COLO668 (cell line): ENCODE results near the gene UBE2N.
"Not testable (repeated sequence)": the region's sequence is repeated elsewhere in the genome, so short reads cannot be mapped to it uniquely, and the experiment has no call there.

ENCODE experiments used
- DNase-seq: peaks from one replicate; lab custom pipeline; 2025; ENCODE audit not compliant: unreplicated experiment; lab: John Stamatoyannopoulos, UW

UBE2N gene

DNA sequence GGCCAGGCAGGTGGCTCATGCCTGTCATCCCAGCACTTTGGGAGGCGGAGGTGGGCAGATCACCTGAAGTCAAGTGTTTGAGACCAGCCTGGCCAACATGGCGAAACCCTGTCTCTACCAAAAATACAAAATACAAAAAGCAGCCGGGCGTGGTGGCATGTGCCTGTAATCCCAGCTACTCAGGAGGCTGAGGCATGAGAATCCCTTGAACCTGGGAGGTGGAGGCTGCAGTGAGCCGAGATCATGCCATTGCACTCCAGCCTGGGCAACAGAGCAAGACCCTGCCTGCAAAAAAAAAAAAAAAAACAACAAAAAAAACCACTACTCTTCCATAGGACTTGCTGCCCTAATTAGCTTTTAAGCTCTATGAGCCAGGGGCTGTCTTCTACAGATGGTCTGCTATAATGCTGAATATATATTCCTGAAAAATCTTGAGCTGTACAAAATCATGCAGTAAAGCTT, 59.7 kb downstream of the UBE2N start:
- not testable (repeated sequence) for DNase-seq

- DNase-seq, result no peak
These were observed 60.4 kb downstream of the UBE2N start for GRCh38 chr12:93381161-93381975.

GRCh38 chr12:93380480-93381121, 61.1 kb downstream of the UBE2N start:
- DNase-seq, result no peak

- DNase-seq, result no peak
These were observed 61.8 kb downstream of the UBE2N start for GRCh38 chr12:93379981-93380361.

GRCh38 chr12:93379326-93379980, 62.3 kb downstream of the UBE2N start:
- DNase-seq, result no peak

DNA sequence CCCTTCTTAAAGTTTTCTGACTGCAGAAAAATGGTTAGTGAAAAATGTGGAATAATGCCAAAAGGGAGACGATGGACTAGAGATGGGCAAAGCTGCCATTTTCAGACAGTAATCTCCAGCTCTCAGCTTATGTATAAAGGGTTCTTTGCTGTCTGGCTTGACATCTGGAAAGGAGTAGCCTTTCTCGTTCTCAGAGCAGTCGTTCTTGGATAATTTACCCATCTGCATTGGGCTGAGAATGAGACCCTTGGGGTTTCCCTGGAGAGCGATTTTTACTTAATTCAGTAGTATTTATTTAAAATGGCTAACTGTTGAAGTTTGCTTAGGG, 62.8 kb downstream of the UBE2N start:
- DNase-seq, result no peak

DNA sequence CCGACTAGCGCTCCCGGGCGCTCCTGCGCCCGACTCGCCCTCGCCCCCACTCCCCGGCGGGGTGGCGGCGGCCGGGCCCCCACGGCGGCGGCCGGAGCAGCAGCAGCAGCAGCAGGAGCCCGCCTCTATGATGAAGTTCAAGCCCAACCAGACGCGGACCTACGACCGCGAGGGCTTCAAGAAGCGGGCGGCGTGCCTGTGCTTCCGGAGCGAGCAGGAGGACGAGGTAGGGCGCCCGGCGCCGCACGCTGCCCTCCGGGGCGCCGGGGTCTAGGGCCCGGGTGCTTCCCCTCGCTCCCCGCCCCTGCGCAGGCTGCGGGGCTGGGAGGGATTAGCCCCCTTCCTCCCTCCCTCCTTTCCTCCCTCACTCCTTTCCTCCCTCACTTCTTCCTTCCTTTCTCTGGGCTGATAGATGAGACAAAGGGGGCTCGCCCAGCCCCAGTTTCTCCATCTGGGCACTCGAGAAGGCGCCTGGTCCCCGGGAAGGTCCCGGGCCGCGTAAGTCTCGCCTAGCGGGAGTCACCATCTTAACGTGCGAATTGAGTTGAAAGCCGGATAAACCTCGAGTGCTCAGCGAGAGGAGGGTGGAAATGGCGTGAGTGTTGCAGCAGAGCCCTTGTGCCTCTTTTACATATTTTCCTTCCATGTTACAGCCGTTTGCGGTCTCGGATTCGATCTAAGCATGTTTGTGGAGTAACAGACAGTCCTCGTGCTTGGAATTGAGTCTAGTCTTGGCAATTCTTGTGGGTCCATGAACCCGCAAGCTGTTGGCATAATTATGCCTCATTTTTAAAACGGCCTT, 63.4 kb downstream of the UBE2N start:
- DNase-seq, result peak; percentile 67

- DNase-seq, result peak; percentile 96
These were observed 64.2 kb downstream of the UBE2N start, which contains the start of gene NUDT4 for GRCh38 chr12:93377252-93378195. Gene NUDT4 (plus strand): TSS chr12:93377925. CDS start chr12:93378323, 398 bp downstream.

DNA sequence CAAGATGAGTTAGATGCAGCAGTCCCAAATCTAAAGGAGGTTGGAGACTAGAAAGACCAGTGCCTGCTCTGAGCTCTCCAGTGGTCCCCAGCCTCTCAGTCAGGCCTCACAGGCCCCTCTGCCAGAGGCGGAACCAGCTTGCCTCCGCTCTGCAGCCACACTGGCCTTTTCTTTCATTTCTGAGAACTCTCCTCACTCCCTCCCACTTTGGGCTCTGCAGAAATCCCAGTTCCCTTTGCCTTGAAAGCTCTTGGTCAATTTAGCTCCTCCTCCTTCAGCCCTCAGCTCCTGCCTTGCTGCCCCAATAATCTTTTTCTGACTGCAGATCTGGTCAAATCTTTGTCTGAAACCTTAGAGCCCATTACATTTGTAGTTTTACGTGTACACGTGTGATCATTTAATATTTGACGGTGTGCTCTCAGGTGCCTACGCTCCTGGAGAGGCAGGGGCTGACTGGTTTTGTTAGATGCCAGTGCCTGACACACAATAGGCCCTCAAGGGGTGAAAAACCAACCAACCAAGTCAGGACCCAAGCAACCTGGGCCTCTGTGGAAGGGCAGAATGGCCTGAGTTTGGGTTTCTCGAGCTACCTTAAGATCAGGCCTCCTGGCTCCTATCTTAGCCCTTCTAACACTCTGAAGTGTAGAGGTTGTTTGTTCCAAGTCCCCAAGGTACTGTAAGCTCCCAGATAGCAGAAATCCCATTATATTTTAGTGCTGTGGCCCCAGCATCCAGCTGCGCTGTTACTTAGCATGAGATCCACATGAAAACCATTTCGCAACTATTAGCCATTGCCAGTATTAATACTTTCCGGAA, 65.1 kb downstream of the UBE2N start:
- DNase-seq, result no peak

DNA sequence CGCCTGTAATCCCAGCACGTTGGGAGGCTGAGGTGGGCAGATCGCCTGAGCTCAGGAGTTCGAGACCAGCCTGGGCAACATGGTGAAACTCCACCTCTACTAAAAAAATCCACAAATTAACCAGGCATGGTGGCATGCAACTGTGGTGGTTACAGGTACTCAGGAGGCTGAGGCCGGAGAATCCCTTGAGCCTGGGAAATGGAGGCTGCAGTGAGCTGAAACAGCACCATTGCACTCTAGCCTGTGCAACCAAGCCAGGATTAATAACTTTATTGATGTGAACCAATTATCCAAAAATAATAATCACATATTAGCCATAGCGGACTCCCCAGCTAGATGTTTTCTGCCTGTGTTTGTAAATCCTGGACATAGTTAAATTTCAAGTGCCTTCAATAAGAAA, 65.8 kb downstream of the UBE2N start:
- DNase-seq, result no peak

DNA sequence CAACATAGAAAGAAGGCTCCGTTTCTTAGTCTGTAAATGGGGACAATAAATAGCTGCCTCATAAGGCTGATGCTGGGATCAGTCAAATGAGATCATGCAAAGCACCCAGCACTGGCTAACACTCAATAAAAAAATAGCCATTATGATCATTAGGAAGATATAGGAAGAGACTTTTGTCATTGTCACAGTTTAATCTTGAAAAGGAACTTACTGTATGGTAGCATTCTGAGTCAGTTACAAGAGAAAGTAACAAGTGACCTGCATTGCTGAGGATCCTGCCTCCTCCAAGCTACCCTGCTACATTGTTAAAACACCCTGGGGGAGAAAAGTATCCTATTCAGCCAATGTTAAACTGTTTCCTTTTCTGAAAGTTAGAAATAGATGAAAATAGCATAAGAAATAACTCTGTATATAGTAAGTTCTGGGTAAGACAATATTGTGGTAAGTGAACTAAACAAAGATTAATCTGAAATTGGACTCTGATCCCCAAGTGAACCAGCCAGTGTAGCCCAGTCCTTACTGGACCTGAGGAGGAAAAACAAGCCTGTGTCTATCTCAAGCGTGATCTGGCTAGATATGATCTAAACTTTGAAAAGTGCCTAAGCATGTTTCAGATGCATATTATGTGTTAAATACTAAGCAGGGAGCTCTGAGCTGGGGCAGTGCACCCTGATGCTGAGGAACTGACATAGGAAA, 67.6 kb downstream of the UBE2N start:
- DNase-seq, result no peak

- DNase-seq, result no peak
These were observed 70.8 kb downstream of the UBE2N start for GRCh38 chr12:93370947-93371346.

GRCh38 chr12:93369505-93369904, 72.2 kb downstream of the UBE2N start:
- DNase-seq, result no peak

DNA sequence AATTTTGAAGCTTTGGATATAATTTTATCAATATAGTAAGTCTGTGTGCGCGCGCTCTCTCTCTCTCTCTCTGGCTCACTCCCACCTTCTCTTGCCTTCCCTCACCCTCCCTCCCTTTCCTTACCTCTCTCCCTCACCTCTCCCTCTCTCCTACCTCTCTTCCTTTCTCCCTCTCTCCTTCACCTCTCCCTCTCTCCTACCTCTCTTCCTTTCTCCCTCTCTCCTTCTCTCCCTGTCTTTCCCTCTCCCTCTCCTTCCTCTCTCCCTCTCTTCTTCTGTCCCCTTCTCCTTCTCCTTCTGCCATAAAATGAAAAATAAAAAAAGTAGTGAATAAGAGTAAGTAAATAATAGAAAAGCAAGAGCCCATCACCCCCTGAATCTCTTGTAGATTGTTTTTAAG, 73.0 kb downstream of the UBE2N start:
- DNase-seq, result no peak

DNA sequence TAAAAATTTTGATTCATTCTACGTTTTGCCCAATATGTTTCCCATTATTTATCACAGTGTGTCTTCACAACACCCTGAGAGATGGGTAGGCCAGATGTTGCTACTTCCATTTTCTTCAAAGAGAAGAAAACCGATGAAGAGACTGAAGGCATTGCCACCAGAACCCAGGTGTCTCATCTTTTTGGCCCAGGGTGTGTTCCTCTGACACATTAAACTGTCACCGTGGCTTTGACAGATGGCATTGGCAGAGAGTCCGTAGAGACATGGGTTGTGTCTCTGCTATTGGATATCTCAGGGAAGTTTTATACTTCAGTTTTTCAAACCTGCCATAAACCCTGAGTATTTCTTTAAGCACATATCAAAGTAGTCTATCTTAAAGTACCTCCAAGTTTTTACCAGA, 75.3 kb downstream of the UBE2N start:
- DNase-seq, result no peak

- no peak for DNase-seq
These were observed 75.9 kb downstream of the UBE2N start for GRCh38 chr12:93365616-93366405.

DNA sequence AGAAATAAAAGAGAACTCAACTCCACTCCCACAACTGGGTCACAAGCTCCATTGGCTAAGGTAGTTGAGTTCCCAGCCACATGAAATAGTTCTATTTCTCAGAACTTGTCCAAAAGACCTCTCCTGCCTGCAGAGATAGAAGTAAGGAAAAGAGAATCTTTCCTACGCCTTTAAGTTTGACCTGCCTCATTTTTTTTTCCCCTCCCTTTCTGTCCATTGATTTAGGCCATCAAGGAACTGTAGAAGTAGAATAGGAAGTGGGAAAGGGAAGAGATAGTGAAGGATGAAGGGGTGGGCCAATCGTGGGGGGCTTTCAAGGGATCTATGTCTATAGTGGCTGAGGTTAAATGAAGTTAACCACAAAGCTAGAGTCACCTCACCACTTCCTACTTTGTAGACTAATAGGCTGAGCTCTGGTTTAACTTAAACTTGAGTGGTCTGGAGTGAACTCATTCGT, 77.9 kb downstream of the UBE2N start:
- no peak for DNase-seq
